Activated CD4-positive, alpha-beta T cell treated with anti-CD3 and anti-CD28 coated beads for 48 hours (primary cell): ENCODE data around the gene SOX5.

ENCODE experiments used
- DNase-seq: peaks from one replicate; pipeline ENCODE4 v3.0.0-alpha.2; 2020

SOX5 gene

DNA sequence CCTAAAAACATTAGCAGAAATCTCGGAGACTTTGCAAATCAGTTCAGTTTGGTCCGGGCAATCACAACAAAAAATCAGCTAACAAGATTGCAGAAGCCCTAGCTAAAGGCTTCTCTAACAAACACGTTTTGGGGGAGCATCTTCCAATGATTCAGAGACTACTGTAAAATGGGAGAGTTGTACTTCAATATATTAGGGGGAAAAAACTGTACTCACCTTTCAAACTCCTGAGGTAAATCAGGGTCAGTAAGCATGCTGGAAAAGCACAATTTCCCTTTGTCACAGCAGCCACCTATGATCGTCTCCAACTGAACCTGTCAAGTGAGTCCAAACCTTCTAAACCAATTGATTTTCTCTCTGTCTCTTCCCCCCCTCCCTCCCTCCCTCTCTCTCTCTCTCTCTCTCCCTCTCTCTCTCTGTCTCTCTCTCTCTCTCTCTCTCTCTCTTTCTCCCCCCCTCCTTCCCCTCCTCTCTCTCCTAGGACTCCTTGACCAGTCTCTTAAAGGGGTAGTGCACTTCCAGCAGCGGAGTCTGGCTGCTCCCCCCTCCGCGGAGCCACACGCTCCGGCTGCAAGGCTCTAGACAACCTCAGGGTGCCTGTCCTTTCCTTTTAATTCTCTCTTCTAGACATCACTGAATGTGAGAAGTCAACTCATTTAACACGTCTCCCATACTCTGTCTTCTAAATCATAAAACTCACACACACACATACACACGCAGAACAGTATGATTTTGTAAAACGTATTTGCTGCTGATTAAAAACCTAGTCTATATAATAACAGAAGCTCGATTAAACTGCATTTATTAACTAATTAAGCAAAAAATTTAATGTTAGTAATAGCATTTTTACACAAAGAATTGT is at the start of gene SOX5:
Gene SOX5, minus strand, starts transcription at position 323 of the 862 bp plus-strand sequence. Its CDS starts 69 bp downstream, at position 254.
- no peak for DNase-seq

DNA sequence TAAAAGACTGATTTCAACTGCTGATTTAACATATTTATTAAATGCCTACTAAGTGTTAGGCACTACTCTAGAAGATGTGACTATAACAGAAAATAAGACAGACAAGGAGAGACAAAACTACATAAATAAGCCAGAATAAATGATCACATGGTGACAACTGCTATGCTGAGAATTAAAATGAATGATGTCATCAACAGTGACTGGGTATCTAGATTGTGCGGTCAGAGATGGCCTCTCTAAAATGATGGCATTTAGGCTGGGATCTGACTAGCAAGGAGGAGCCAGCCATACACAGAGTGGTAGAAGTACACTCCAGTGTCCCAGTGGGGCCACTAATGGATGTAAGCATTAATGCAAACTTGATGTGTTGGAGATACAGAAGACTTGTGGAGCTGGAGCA is 37.6 kb upstream of the SOX5 start:
- no peak for DNase-seq

DNA sequence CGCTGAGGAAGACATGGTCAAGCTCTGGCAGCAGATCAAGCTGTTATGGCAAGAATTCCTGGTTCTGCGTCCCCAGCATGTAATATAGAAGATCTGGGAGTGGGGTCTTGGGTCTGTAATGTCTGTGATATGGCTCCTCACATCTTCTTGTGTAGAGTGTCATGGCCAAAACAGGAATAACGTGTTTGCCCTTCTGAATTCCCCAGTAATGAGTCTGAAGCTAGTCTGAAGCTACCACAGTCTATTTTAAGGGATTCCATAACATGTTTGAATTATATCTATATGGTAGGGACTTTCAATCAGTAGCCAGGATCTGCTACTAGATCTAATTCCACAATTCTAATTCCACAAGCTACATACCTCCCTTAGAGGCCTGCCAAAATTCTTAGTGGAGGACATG is 31.4 kb upstream of the SOX5 start:
- no peak for DNase-seq

DNA sequence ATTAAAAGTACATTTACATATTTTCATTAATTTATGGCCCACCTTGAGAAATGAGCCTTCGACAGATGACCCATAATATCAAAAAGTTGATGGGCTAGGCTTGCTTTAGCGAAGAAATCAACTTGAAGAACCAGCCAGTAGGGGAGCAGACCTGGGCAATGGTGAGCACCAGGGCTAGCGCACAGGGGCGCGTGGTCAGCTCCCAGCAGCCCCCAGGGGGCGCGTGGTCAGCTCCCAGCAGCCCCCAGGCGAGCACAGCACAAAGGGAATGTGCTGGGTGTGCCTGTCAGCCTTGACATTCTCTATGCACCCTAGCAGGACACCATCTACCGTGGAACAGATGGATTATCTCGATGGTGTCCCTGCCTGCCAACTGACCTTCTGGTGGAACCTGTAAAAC is 15.3 kb upstream of the SOX5 start:
- DNase-seq, result no peak

DNA sequence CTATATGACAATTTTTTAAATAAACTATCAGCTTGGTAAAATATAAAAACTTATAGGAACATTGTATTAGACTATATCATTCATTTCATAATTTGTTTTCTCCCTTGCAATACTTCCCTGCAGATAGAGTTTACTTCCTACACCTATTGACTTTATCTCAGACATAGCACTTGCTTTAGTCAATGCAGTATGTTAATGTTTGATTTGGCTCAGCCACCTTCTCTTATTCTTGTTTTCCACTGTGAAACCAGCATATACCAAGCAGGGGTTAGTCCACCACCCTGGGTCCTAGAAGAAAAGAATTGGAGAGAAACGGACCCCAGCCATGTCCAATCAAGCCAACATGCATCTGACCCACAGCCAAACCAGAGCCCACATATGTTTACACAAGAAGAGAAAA is 10.4 kb upstream of the SOX5 start:
- DNase-seq, result no peak

DNA sequence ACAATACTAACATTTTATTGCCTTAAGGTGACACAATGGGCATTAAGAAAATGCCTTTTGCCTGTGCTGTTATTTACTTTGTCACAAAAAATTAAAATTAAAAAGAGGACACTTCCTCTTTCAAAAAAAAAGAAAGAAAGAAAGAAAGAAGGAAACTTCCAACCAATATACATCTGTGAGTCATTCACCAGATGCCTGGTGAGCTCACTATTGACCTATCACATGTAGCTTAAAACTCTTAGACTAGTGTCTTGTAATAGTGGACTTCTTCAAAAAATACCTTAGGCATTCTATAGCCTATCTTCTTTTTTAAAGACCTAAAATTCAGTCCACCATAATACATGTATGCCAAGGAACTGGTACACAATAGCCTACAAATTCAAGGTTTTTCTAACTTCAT is 4.9 kb upstream of the SOX5 start:
- DNase-seq, result no peak

DNA sequence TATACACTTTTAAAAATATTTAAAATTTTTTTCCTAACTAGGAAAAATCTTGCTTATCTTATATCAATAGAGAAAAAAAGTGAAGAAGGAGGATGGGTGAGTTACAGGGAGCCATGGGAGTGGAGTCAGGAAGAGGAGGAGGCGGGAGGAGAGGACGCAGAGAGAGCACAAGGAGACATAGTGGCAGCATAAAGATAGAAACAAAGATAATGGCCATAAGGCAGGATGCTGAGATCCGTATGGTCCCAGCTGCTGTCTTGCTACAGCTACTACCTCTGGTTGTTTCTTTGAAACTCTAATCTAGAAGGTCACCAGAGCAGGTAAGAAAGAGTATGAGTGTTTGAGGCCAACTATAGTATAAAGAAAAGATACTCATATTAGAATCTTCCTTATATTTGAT is 2.6 kb upstream of the SOX5 start:
- no peak for DNase-seq

DNA sequence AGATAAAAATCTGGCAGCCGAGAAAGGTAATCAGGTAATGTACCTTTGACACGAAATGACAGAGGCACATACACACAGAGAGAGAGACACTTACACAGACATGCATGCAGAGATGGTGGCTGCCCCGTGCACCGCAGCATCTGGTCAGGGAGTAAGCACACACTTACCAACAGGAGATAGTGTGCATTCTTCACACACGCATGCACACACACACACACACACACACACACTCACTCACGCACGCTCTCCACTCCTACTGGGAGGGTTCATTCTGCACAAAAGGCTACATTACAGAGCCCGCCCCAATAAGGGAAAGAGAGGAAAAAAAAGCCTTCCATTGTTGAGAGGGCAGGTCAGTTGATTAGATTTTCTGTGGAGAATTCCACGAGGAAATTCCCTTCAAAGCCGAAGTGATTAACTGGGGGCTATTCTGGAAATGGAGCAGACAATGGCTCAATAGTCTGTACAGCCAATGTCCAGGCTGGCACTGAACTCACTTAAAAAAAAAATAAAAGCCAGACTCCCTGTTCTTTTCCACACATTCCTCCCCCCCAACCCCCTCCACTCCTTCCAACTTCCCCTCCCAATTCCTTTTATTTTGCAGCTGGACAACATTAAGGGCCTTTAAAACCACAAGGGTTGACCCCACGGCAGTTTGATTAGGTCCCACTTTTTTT is 1.4 kb upstream of the SOX5 start:
- DNase-seq, result no peak

DNA sequence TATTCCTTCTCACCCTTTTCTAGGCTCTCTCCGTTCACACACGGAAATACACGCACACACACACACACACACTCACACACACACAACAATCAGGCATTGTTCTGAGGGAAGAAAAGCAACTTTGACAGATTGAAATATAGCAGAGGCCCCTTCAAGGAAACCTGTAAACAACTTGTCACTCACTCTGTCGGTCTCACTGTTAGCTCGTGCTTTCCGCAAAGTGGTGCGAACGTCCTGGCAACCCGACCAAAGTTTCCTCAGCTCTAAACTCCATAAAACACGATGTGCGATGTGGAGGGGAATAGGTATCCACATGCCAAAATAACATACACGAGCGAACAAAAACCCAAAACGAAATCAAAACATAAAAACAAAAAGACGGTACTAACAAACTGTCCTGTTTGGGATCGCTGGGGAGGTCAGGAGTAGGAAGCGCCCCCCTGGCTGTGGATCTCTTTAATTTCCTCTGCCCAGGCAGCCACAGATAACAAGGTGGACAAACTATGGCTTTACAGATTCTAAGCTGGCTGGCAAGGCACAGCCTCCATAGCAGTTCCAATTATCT is 822 bp upstream of the SOX5 start:
- no peak for DNase-seq

DNA sequence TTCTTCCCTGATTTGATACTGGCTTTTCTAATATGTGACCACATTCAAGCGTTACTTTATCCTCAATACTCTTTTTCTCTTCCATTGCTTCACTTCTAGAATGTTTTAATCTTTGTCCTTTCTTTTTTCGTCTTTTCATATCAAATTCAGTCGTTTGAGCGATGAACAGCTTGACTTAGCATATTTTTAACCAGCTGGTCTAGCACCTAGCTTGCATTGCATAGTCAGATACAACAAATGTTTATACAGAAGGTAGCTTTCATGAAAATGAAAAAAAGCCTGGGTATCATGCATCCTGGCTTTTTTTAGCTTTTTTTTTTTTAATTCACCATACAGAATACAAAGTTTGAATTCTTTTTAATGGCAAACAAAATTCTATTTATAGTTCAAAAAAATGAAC is 1.2 kb downstream of the SOX5 start:
- DNase-seq, result no peak

DNA sequence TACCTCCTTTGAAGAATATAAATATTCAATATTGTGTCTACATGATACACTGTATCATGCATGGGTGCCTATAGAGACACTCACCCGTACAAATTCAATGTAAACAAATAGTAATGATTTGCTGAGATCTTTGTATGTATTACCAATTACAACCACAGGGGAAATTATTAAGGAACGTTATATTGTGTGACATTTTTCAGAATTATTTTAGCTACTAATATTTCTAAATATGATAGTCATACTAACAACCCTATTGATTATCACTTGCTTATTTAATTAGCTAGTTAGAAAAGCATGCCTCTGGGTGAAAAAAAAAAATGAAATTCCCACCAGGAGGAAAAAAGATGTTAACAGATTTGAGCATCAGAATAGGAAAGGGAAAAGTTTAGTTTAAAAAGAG is 2.1 kb downstream of the SOX5 start:
- DNase-seq, result no peak

DNA sequence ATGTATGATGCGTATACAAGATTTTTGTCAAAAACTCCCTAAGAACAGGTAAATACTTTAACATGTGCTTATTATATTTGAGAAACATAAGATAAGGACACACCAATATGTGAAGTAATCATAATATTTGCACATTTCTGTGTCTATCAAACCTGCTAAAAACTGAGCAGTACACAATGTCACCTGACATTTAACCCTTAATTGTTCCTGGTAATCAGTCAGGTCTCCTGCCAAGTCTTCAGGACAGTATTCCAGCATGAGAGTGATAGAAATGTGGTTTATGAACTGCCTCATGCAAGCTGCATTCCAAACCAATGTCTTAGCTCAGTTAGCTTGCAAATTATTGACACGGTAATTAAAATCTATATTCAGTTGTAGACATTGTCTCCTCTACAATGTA is 4.2 kb downstream of the SOX5 start:
- DNase-seq, result no peak

DNA sequence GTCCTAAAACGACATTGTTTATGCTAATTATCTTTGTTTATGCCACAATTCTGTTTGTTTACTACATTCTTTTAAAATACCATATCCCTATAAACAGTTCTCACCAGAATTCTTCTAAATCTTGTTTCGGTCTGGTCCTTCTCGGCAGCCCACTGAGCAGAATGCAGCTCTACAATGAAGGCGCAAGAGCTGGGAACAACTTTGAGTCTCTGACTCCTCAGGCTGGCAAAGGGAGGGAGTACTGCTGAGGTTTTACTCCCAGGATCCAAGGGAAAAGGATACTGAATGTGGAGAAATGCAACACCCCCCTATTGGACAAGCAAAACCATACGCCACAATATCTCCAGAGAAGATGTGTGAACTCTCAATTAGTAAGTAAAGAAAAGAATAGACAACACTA is 5.4 kb downstream of the SOX5 start:
- DNase-seq, result no peak

DNA sequence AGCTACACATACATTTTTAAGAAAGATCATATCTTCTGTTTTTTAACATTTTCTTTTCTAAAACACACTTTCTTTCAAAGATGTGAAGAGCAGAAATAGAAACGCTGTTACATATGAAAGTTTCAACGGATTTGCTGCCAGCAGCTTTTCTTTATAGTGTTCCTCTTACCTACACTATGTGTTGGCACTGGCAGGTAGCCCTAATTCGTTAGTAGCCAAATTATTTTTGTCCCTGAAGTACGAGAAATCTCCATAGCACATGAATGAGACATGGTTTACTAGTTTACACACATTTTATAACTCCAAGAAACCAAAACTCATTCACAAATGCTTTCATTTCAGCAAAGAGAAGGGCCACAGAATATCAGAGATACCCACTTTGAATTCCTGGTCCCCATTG is 6.6 kb downstream of the SOX5 start:
- DNase-seq, result no peak

DNA sequence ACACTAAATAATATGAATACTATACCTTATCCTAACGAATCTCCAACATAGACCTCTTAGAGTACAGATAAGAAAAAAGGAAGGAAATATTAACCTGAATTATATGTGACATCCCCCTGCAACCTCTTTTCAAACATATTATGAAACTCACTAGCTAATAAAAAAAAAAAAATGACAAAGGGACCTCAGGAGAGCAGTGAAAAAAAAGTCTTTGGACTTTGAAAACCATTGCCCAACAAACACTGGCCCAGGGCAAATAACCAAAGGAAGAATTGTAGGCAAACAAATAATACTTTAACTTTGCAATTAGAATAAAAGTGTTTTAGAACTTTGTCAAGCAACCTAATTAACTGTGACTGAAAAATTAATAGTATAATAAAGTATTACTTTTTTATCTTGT is 7.7 kb downstream of the SOX5 start:
- DNase-seq, result no peak

DNA sequence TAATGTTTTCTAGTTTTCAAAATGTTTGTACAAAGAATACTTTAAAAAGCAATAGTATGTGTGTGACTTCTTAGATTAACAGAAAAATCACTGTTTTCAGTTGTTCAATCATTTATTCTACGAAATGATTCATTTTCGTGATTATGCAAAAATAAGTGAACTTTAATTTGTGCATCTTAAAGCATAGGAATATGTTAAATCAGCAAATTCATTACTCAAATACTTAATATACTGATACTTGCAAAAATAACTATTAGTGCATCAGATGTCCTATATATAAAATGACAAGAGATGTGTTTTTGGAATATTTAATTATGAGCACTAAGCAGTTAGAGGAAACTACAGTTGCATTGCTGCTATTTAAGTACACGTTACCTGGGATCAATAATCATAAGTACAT is 11.0 kb downstream of the SOX5 start:
- DNase-seq, result no peak

DNA sequence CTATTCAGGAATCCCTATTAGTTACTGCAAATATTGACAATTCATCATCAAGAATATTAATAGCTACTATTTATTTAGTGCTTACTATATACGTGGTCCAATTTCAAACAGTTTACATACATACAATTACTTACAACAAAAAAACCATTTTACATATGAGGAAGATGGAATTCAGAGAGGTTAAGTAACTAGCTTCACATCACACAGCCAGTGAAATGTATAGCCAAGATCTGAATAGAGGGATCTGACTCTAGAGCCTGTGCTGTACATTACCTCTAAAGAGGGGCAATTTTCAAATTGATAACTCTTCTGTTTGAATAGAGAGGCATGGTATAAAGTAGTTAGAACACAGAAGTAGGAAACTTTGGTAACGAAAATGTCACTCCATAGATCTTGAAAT is 18.3 kb downstream of the SOX5 start:
- DNase-seq, result no peak

DNA sequence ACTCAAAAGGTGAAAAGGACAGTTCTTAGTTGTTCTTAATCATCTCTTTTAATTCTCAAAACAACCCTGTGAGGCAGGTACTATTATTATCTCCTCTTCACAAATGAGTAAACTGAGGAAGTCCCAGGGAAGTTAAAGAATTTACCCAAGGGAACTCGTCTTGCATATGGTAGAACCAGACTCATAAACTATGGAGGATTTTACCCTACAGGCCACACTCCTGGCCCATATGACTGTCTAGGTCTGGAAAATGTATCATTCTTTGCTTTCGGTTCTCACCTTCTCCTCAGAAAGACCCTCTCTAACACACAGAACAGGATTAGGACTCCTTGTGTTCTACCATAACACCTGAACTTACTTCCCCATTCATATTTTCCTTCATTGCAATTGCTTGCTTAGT is 18.9 kb downstream of the SOX5 start:
- DNase-seq, result no peak

DNA sequence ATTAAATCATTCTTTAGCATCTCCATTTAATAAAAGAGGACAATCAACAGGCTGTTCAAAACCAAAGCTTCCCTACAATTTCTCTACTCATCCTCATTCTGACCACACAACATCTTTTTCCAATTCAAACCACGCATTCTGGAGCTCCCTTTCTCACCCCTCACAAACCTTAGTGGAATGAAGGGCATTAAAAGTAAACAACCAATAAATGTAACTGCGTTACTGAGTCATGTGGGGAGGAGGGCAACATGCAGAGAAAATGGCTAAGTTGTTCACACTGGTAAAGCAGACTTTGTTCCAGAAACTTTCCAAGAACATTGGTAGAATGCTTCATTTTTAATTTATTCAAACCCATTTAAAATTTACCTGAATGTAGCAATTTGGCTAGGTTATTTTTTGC is 19.6 kb downstream of the SOX5 start:
- DNase-seq, result no peak

DNA sequence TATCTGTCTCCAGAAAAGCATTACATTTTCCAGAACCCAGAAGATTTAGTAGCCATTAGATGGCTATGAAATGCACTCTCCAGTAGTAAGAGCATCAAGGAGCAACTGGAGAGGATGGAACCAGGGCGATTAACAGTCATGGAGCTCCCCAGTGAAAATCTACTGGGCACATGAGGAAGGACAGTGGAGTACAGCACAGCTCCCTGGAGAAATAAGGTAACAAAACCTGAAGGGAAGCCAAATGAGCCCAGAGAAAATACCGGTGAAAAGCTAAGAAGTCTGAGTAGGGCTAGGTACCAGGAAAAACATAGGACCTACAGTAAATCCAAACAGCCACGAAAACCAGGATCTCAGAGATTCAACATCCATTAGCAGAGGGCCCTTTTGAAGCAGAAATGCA is 21.6 kb downstream of the SOX5 start:
- DNase-seq, result no peak

DNA sequence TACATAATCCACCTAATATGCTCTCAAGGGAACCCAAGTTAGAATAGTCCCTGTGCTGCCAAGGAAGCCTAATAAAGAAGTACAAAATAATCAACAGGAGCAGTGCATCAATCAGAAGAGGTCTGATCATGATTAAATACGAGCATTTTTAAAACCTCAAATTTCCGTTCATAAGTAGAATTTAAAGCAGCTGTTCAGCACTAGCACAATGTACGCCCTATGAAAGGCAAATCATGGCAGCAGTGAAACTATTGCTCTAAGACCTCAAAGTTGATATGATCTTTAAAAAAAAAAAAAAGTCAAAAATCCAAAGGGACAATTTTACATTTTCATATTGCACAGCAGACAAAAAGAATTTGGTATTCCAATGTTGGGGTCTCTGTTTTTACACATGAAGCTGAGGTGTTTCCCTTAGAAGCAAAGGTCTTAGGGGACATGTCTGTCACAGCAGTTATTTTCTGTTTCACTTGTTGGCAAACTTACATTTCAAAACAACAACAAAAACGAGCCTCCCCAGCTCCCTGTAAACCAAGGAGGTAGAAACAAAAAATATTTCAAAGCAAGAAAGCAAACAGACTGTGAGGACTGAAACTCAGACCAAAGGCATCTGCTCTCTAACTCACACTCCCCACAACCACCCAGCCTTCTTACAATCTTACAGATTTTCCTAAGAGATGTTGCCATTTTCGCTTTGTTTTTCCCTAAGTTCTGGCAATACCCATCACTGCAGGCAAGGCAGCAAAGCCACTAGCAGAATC is 28.2 kb downstream of the SOX5 start:
- no peak for DNase-seq

DNA sequence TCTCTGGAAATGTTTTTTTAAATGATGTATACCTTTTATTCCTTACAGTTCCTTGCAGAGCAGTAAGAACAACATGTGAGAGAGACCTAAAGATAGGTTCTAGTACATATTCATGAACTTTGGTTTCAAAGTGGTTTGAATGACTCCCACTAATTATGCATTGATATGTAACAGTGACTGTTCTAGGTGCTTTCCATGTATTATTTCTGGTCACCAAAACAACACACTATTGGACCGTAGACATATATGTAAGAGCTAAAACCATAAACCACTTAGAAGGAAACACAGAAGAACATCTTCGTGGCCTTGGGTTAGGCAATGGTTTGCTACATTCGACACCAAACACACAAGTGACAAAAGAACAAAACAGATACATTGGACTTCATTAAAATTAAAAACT is 37.9 kb downstream of the SOX5 start:
- no peak for DNase-seq

DNA sequence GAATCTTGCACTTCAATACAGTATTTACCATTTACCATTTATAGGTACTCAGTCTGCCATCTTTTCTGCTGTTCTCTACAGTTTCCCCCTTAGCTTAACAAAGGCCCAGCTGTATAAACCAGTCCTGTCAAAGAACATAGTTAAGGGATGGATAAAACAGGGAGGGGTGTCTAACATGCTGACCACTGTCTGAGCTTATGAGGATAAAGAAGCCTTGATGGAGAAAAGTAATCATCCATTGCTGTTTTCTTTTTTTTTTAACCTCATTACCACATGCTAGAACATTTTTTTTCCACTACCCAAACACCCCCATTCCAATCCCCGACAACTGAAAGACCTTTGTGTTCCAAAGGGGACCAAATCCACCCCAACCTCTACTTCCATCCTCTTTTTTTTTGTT is 39.9 kb downstream of the SOX5 start:
- no peak for DNase-seq

DNA sequence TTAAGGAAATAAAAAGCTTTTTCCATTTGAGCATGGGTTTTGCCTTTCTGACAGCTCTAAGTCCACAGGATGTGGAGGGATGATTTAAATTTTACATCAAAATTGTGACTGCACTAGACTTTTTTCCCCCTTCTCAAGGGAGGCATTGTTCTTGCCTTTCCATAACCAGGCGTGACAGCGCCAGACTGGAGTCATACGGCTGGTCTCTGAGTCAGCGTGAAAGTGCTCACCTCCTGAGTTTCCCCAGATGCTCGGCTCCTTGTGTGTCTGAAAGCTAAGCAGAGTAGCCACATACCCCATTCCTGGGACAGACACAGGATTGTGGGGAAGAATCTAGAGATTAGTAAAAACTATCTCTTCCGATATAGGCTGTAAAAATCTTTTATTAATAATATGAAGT is 43.1 kb downstream of the SOX5 start:
- DNase-seq, result no peak
